NCI-H2081 (cell line): ENCODE measurements around the gene ALDH3B2.
A peak's percentile ranks its signal among the peaks of the same experiment; 100 is the strongest.
"Not testable (repeated sequence)": the region's sequence is repeated elsewhere in the genome, so short reads cannot be mapped to it uniquely, and the experiment has no call there.

Source experiments
- DNase-seq, 2 experiments: peaks; one replicate each; lab custom pipeline; 2025; lab: John Stamatoyannopoulos, UW

Gene ALDH3B2

GRCh38 chr11:67629386-67630227, 44.8 kb downstream of the ALDH3B2 start, which contains the start of gene NUDT8:
Gene NUDT8 (minus strand): TSS chr11:67629937. CDS start chr11:67629911, 26 bp downstream.
- peak; percentile 67 to 73 for DNase-seq

GRCh38 chr11:67628710-67629385, 45.6 kb downstream of the ALDH3B2 start:
- DNase-seq, result no peak

- no peak for DNase-seq
Measured at GRCh38 chr11:67627812-67628624, 46.4 kb downstream of the ALDH3B2 start.

DNA sequence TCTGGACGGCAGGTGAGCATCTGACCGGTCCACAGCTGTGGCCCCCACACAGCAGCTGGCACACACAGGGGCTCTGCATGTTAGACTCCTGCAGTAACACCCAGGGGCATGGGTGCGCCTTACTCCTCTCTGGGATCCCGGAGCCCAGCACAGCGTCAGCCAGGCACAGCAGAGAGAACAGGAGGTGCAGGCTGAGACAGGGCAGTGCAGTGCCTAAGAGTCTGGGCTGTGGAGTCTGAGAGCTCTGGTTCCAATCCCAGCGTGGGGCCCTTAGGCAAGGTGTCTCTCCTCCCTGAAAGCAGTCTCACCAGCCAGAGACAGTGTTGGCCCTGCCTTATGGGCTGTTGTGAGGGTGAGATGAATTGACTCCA, 47.0 kb downstream of the ALDH3B2 start:
- no peak for DNase-seq

- no peak for DNase-seq
Measured at GRCh38 chr11:67626970-67627369, 47.5 kb downstream of the ALDH3B2 start.

DNA sequence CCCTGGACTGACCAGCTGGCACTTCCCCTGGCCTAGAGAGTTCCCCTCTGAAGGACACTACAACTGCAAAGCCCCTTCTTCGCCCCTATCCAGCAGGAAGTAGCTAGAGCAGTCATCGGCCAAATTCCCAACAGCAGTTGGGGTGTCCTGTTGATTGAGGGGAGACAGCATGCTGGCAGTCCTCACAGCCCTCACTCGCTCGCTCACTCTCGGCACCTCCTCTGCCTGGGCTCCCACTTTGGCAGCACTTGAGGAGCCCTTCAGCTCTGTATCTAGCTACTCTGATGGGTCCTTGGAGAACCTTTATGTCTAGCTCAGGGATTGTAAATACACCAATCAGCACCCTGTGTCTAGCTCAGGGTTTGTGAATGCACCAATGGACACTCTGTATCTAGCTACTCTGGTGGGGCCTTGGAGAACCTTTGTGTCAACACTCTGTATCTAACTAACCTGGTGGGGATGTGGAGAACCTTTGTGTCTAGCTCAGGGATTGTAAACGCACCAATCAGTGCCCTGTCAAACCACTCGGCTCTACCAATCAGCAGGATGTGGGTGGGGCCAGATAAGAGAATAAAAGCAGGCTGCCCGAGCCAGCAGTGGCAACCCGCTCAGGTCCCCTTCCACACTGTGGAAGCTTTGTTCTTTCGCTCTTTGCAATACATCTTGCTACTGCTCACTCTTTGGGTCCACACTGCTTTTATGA, 48.1 kb downstream of the ALDH3B2 start:
- not testable (repeated sequence) for DNase-seq

- DNase-seq, result not testable (repeated sequence)
Measured at GRCh38 chr11:67623795-67624194, 50.6 kb downstream of the ALDH3B2 start.

GRCh38 chr11:67622905-67623304, 51.5 kb downstream of the ALDH3B2 start:
- DNase-seq, result not testable (repeated sequence)

DNA sequence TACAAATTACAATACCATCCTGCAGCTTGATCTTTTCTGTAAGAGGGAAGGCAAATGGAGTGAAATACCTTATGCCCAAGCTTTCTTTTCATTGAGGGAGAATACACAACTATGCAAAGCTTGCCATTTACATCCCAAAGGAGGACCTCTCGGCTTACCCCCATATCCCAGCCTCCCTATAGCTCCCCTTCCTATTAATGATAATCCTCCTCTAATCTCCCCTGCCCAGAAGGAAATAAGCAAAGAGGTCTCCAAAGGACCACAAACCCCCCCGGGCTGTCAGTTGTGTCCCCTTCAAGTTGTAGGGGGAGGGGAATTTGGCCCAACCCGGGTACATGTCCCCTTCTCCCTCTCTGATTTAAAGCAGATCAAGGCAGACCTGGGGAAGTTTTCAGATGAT, 52.5 kb downstream of the ALDH3B2 start:
- DNase-seq, result not testable (repeated sequence)

GRCh38 chr11:67620621-67621020, 53.8 kb downstream of the ALDH3B2 start:
- not testable (repeated sequence) for DNase-seq

DNA sequence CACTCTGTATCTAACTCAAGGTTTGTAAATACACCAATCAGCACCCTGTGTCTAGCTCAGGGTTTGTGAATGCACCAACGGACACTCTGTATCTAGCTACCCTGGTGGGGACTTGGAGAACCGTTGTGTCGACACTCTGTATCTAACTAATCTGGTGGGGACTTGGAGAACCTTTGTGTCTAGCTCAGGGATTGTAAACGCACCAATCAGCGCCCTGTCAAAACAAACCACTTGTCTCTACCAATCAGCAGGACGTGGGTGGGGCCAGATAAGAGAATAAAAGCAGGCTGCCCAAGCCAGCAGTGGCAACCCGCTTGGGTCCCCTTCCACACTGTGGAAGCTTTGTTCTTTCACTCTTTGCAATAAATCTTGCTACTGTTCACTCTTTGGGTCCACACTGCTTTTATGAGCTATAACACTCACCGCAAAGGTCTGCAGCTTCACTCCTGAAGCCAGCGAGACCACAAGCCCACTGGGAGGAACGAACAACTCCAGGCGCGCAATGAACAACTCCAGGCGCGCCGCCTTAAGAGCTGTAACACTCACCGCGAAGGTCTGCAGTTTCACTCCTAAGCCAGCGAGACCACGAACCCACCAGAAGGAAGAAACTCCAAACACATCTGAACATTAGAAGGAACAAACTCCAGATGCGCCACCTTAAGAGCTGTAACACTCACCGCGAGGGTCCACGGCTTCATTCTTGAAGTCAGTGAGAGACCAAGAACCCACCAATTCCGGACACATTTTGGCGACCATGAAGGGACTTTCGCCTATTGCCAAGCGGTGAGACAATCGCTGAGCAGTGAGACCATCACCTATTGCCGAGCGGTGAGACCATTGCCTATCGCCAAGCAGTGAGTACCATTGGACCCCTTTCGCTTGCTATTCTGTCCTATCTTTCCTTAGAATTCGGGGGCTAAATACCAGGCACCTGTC, 54.5 kb downstream of the ALDH3B2 start:
- not testable (repeated sequence) for DNase-seq

DNA sequence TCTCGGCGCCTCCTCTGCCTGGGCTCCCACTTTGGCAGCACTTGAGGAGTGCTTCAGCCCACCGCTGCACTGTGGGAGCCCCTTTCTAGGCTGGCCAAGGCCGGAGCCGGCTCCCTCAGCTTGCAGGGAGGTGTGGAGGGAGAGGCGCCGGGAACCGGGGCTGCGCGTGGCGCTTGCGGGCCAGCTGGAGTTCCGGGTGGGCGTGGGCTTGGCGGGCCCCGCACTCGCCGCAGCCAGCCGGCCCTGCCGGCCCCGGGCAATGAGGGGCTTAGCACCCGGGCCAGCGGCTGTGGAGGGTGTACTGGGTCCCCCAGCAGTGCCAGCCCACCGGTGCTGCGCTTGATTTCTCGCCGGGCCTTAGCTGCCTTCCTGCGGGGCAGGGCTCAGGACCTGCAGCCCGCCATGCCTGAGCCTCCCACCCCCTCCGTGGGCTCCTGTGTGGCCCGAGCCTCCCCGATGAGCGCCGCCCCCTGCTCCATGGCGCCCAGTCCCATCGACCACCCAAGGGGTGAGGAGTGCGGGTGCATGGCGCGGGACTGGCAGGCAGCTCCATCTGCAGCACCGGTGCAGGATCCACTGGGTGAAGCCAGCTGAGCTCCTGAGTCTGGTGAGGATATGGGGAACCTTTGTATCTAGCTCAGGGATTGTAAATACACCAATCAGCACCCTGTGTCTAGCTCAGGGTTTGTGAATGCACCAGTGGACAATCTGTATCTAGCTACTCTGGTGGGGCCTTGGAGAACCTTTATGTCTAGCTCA, 55.3 kb downstream of the ALDH3B2 start:
- DNase-seq, result not testable (repeated sequence)

DNA sequence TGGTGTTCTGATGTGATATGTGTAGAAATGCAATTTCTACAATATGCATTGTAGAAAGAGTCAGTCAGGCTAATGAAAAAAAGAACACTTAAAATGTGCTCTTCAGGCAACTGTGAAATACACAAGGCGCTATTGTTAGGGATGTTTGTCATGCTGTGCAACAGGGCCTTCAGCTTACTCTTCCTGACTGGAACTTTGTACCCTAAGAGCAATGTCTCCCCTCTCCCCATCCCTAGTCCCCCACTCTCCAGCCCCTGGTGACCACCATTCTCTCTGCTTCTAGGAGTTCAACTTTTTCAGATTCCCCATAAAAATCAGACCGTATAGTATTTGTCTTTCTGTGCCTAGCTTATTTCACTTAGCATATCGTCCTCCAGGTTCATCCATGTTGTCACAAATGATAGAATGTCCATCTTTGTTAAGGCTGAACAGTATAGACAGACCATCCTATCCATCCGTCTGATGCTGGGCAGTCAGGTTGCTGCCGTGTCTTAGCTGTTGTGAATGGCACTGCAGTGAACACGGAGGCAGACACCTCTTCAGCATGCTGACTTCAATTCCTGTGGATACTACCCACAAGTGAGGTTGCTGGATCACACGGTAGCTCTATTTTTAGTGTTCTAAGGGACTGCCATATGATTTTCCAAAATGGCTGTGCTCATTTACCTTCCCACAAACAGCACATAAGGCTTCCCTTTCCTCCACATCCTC, 57.0 kb downstream of the ALDH3B2 start:
- DNase-seq, result no peak

DNA sequence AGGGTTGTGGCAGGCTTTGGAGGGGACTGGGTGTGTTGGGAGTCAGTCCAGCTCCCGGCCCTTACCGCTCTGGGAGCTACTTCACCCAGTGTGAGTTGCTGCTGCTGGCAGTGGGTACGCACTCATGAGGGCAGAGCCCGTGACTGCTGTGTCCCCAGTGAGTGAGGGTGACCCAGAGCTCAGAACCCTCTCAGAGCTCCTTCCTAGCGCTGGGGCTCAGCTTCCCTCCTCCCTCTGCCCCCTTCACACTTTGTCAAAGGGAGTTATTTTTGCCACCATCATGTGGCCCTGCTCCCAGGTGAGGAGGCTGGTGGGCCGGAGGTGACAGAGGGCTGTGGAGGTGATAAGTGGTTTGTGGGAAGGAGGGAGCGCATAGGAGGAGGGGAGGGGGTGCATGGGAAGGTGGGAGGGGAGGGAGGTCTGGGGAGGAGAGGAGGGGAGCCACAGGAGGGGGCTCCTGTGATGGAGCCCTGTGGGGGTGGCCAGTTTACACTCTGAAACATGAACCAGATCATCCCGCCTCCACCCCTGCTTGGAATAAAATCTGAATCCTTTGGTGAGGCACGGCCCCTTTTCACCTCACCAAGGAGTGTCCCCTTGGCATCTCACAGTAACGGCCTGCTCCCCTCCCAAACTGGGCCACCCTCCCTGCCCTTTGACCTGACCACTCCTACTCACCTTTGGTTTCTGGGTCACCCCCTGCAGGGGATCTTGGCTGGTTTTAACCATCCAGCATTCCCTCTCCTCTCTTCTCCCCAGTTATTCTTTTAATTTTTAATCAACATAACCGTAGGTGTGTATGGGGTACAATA, 57.8 kb downstream of the ALDH3B2 start:
- DNase-seq, result no peak

DNA sequence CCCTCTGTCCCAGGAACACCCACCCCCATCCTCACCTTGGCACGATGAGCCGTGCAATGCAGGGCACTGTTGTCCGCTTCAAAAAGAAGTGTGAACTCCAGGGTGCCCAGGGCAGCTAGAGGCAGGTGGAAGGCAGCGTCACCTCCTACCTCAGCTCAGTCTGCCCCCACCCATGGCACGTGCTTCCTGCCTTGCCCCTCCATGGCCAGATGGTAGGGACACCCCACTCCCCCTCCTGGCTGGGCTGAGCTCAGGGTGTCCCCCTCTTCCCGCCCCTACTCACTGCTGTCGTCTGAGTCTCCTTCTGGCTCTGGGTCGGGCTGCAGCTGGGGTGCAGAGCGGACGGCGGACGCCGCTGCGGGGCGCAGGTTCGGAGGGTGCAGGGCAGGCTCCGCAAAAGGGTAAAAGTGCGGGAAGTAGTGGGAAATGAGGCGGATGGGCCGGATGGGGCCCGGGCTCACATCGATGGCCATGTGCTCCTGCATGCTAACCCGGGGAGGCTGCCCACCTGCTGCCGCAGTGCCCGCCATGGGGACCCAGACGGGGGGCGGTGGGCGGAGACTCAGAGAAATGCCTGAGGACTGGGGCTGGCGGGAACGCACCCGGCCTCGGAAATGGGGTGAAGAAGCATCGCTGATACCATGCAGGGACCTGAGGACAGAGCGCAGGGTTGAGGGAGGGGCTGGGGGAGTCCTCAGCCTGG, 58.5 kb downstream of the ALDH3B2 start:
- DNase-seq, result no peak

- DNase-seq, result peak in 1 of 2 experiments; percentile 28
Measured at GRCh38 chr11:67614730-67615714, 59.4 kb downstream of the ALDH3B2 start.
